OCI-LY1 (cell line): ENCODE data around the gene ZFYVE28.

Experiments used
- H2AFZ ChIP-seq: fragments of 200-600 bp; sonication (generic), shearing (Covaris generic); 2 replicates; pipeline ENCODE4 v1.6.0; 2014; ENCODE audit warnings: antibody characterized with exemption, mild to moderate bottlenecking, low read length
- H3F3A ChIP-seq: fragments of 200-600 bp; sonication (generic), shearing (Covaris generic); 2 replicates; pipeline ENCODE4 v1.6.0; 2014; ENCODE audit warnings: mild to moderate bottlenecking, antibody characterized with exemption, low read length, moderate library complexity; ENCODE audit not compliant: insufficient read depth
- H3K27ac ChIP-seq: fragments of 200-600 bp; sonication (generic); 2 replicates; pipeline ENCODE4 v1.5.1; 2014; ENCODE audit warnings: low read length, mixed run types, mild to moderate bottlenecking, low read depth; ENCODE audit not compliant: poor library complexity, severe bottlenecking
- H3K27me3 ChIP-seq: fragments of 200-600 bp; sonication (generic); 2 replicates; pipeline ENCODE4 v1.6.0; 2014; ENCODE audit warnings: antibody characterized with exemption, mild to moderate bottlenecking, low read length, moderate library complexity; ENCODE audit not compliant: insufficient read depth
- H3K36me3 ChIP-seq: fragments of 200-600 bp; sonication (generic); 2 replicates; pipeline ENCODE4 v1.6.1; 2014; ENCODE audit warnings: mild to moderate bottlenecking, antibody characterized with exemption, low read length, moderate library complexity, mixed read lengths; ENCODE audit not compliant: insufficient read depth
- H3K4me1 ChIP-seq: fragments of 200-600 bp; sonication (generic); 2 replicates; pipeline ENCODE4 v1.5.1; 2014; ENCODE audit warnings: mild to moderate bottlenecking, low read length, moderate library complexity; ENCODE audit not compliant: insufficient read depth, severe bottlenecking
- H3K4me2 ChIP-seq: fragments of 200-600 bp; sonication (generic), shearing (Covaris generic); 2 replicates; pipeline ENCODE4 v1.6.1; 2014; ENCODE audit warnings: low read length
- H3K4me3 ChIP-seq: fragments of 200-600 bp; sonication (generic); 2 replicates; pipeline ENCODE4 v1.5.1; 2014; ENCODE audit warnings: low read length, low read depth, mild to moderate bottlenecking, mixed read lengths; ENCODE audit not compliant: poor library complexity, severe bottlenecking
- H3K79me2 ChIP-seq: fragments of 200-600 bp; shearing (Covaris generic); 2 replicates; pipeline ENCODE4 v1.6.1; 2016; ENCODE audit warnings: mixed run types, low read length, mixed read lengths; ENCODE audit not compliant: insufficient read depth
- H3K9ac ChIP-seq: fragments of 200-600 bp; sonication (generic), shearing (Covaris generic); 2 replicates; pipeline ENCODE4 v1.6.1; 2014; ENCODE audit warnings: mild to moderate bottlenecking, low read length, mixed read lengths
- H3K9me2 ChIP-seq: fragments of 200-600 bp; sonication (generic), shearing (Covaris generic); 2 replicates; pipeline ENCODE4 v1.6.1; 2014; ENCODE audit warnings: low read depth, mild to moderate bottlenecking, low read length, mixed read lengths
- H3K9me3 ChIP-seq: fragments of 200-600 bp; shearing (Covaris generic); 2 replicates; pipeline ENCODE4 v1.6.1; 2014; ENCODE audit warnings: low read length, mixed read lengths
- H4K20me1 ChIP-seq: fragments of 200-600 bp; sonication (generic), shearing (Covaris generic); 2 replicates; pipeline ENCODE4 v1.6.0; 2016; ENCODE audit warnings: mild to moderate bottlenecking, low read length; ENCODE audit not compliant: insufficient read depth
- CTCF ChIP-seq: fragments of 200-600 bp; sonication (generic), shearing (Covaris generic); IDR thresholded peaks from 2 replicates; pipeline ENCODE4 v1.5.1; 2017; ENCODE audit warnings: mild to moderate bottlenecking, antibody characterized with exemption, low read length, moderate library complexity, mixed read lengths
- EZH2 ChIP-seq: fragments of 200-600 bp; sonication (generic), shearing (Covaris generic); IDR thresholded peaks from 2 replicates; pipeline ENCODE4 v1.8.0; 2017; ENCODE audit warnings: borderline replicate concordance, mixed run types, mild to moderate bottlenecking, antibody characterized with exemption, low read length, moderate library complexity, mixed read lengths

The ZFYVE28 gene

DNA sequence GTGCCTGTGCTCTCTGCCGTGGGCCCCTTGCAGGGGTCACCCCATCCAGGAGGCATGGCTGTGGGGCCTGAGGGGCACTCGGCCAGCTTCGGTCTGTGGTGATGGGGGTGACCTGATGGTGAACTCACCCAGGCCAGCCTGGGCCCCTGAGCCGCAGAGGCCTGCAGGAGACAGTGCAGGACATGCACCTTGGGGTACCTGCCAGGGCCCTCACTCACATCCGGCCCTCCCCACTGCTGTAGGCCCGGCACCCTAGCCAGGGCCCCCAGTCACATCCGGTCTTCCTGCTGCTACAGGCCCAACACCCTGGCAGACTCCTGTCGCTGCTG, 7.6 kb upstream of the ZFYVE28 start:
- Histone ChIP-seq H3K27ac (no peak overlapping the region), H3K9ac (no peak overlapping the region), H3F3A (no peaks in the 10 kb centered on the region), H3K4me2 (no peak overlapping the region), H3K4me1 (no peaks in the 10 kb centered on the region), H3K79me2 (no peaks in the 10 kb centered on the region), H2AFZ (no peak overlapping the region), H3K9me2 (no peaks in the 10 kb centered on the region), H4K20me1 (no peaks in the 10 kb centered on the region), H3K9me3 (no peaks in the 10 kb centered on the region), H3K4me3 (no peak overlapping the region), H3K27me3 (no peaks in the 10 kb centered on the region), H3K36me3 (no peaks in the 10 kb centered on the region; the same call in 1 of the 2 replicates)
- no peak for TF ChIP-seq CTCF
- no peak for TF ChIP-seq EZH2

DNA sequence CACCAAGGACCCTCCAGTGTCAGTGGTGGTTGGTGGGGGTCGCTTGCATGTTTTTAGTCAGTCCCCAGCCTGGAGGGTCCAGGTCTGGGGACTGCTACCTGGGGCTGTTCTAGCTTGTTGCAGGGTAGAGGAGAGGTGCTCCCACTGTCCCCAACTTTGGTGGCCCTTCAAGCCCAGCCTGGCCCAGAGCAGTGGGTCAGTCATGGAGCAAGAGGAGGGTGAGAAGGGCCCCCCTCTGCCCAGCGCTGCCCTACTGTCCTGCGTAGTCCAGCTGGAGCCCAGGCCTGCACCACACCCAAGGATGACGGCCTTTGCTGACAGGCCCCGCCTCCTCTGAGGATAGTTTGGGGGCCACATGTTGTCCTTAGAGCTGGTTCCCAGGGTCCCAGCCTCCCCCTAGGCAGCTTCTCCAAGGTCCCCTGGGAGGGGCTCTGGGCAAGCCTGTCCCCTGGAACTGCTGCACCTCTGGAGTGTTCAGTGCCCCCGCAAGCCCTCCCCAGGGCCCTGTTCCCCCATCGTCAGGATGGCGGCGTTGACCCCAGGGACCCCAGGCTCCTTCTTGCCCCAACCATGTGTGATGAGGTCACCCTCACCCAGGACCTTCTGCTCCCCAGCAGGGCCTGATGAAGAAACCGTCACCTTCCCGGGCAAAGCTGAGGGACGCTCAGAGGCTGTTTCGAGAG, 7.1 kb upstream of the ZFYVE28 start:
- no peaks in the 10 kb centered on the region for H3F3A ChIP-seq
- H3K27ac ChIP-seq, result no peak overlapping the region
- H3K4me3 ChIP-seq, result no peak overlapping the region
- H3K9me3 ChIP-seq, result no peaks in the 10 kb centered on the region
- H3K9ac ChIP-seq, result no peak overlapping the region
- H3K4me1 ChIP-seq, result no peaks in the 10 kb centered on the region
- H3K27me3 ChIP-seq, result no peaks in the 10 kb centered on the region
- H4K20me1 ChIP-seq, result no peaks in the 10 kb centered on the region
- TF ChIP-seq EZH2, result no peak
- TF ChIP-seq CTCF, result no peak
- no peaks in the 10 kb centered on the region for H3K9me2 ChIP-seq
- H3K4me2 ChIP-seq, result no peak overlapping the region
- H3K36me3 ChIP-seq, result no peaks in the 10 kb centered on the region; the same call in 1 of the 2 replicates
- H2AFZ ChIP-seq, result no peak overlapping the region
- no peaks in the 10 kb centered on the region for H3K79me2 ChIP-seq

GRCh38 chr4:2424581-2424980, 6.1 kb upstream of the ZFYVE28 start:
- H3K4me1 ChIP-seq, result no peaks in the 10 kb centered on the region
- H3K9me3 ChIP-seq, result no peaks in the 10 kb centered on the region
- no peak overlapping the region for H3K9ac ChIP-seq
- H3F3A ChIP-seq, result no peaks in the 10 kb centered on the region
- no peak overlapping the region for H3K4me2 ChIP-seq
- H3K27ac ChIP-seq, result no peak overlapping the region
- H2AFZ ChIP-seq, result no peak overlapping the region
- H3K4me3 ChIP-seq, result no peak overlapping the region
- H3K9me2 ChIP-seq, result no peaks in the 10 kb centered on the region
- H3K27me3 ChIP-seq, result no peaks in the 10 kb centered on the region
- H4K20me1 ChIP-seq, result no peaks in the 10 kb centered on the region
- H3K79me2 ChIP-seq, result no peaks in the 10 kb centered on the region
- no peaks in the 10 kb centered on the region for H3K36me3 ChIP-seq
- TF ChIP-seq CTCF (no peak), EZH2 (no peak)
